DOHH2 (cell line): ENCODE data around the gene RANBP10.

Experiments
- H3F3A ChIP-seq: fragments of 200-600 bp; sonication (generic), shearing (Covaris generic); 2 replicates; pipeline ENCODE4 v1.6.0; 2016; ENCODE audit warnings: antibody characterized with exemption, mild to moderate bottlenecking; ENCODE audit not compliant: control insufficient read depth, insufficient read depth
- H3K27ac ChIP-seq: fragments of 200-600 bp; sonication (generic); 2 replicates; pipeline ENCODE4 v1.5.1; 2014; ENCODE audit warnings: low read depth, mild to moderate bottlenecking, low read length, moderate library complexity
- H3K27me3 ChIP-seq: fragments of 200-600 bp; sonication (generic); 2 replicates; pipeline ENCODE4 v1.6.1; 2014; ENCODE audit warnings: mild to moderate bottlenecking, low read length, mixed read lengths; ENCODE audit not compliant: control insufficient read depth
- H3K36me3 ChIP-seq: fragments of 200-600 bp; sonication (generic); 2 replicates; pipeline ENCODE4 v1.6.1; 2014; ENCODE audit warnings: mild to moderate bottlenecking, low read length, moderate library complexity, mixed read lengths; ENCODE audit not compliant: control insufficient read depth
- H3K4me1 ChIP-seq: fragments of 200-600 bp; sonication (generic); 2 replicates; pipeline ENCODE4 v1.6.1; 2014; ENCODE audit warnings: mild to moderate bottlenecking, low read length, mixed read lengths; ENCODE audit not compliant: control insufficient read depth
- H3K4me2 ChIP-seq: fragments of 200-600 bp; sonication (generic); 2 replicates; pipeline ENCODE4 v1.6.0; 2014; ENCODE audit warnings: mild to moderate bottlenecking, low read length, moderate library complexity
- H3K4me3 ChIP-seq: fragments of 200-600 bp; sonication (generic); 2 replicates; pipeline ENCODE4 v1.5.1; 2014; ENCODE audit warnings: mild to moderate bottlenecking, low read length, mixed read lengths
- H3K79me2 ChIP-seq: fragments of 200-600 bp; sonication (generic); 2 replicates; pipeline ENCODE4 v1.6.1; 2014; ENCODE audit warnings: mild to moderate bottlenecking, low read length, mixed read lengths; ENCODE audit not compliant: control insufficient read depth
- H3K9me2 ChIP-seq: fragments of 200-600 bp; sonication (generic); replicated peaks from 2 replicates; pipeline ENCODE4 v1.6.1; 2014; ENCODE audit warnings: mild to moderate bottlenecking, low read length, mixed read lengths; ENCODE audit not compliant: control insufficient read depth
- H3K9me3 ChIP-seq: fragments of 200-600 bp; sonication (generic); 2 replicates; pipeline ENCODE4 v1.6.1; 2014; ENCODE audit warnings: antibody characterized with exemption, low read length, mixed read lengths; ENCODE audit not compliant: control insufficient read depth, insufficient read depth
- H4K20me1 ChIP-seq: fragments of 200-600 bp; sonication (generic); 2 replicates; pipeline ENCODE4 v1.6.0; 2014; ENCODE audit warnings: low read depth, mild to moderate bottlenecking, antibody characterized with exemption, low read length, moderate library complexity; ENCODE audit not compliant: control insufficient read depth, insufficient read depth
- EZH2phosphoT487 ChIP-seq: fragments of 200-600 bp; sonication (generic); IDR thresholded peaks from 2 replicates; pipeline ENCODE4 v1.6.1; 2017; ENCODE audit warnings: borderline replicate concordance, mild to moderate bottlenecking, antibody characterized with exemption, low read length, moderate library complexity, mixed read lengths
- TF ChIP-seq, protein P1 (sequence below): fragments of 200-600 bp; sonication (generic); IDR thresholded peaks from one replicate; pipeline ENCODE4 v1.5.1; 2014; ENCODE audit warnings: antibody characterized with exemption, mild to moderate bottlenecking, low read depth, low read length; ENCODE audit not compliant: poor library complexity, severe bottlenecking

RANBP10 gene

DNA sequence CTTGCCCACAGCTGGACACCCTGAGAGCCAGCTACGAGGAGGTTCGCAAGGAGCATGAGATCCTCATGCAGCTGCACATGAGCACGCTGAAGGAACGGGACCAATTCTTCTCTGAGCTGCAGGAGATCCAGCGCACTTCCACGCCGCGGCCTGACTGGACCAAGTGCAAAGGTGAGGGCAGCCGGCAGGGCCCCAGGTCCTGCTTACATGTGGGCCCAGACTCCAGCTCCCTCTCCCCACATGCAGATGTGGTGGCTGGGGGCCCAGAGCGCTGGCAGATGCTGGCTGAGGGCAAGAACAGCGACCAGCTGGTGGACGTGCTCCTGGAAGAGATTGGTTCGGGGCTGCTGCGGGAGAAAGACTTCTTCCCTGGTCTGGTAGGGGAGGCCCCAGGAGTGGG, 19.5 kb upstream of the RANBP10 start:
- Histone ChIP-seq H3K4me3 (no peak overlapping the region), H3K4me2 (no peak overlapping the region), H3K9me2 (no peaks in the 10 kb centered on the region), H3K27me3 (no peaks in the 10 kb centered on the region), H4K20me1 (no peaks in the 10 kb centered on the region), H3K36me3 (peaks cover 21% of the 10 kb centered on the region), H3F3A (no peaks in the 10 kb centered on the region), H3K27ac (no peak overlapping the region), H3K4me1 (no peaks in the 10 kb centered on the region), H3K9me3 (no peaks in the 10 kb centered on the region), H3K79me2 (no peaks in the 10 kb centered on the region)
- no peak for TF ChIP-seq EZH2phosphoT487
- TF ChIP-seq, protein P1, sequence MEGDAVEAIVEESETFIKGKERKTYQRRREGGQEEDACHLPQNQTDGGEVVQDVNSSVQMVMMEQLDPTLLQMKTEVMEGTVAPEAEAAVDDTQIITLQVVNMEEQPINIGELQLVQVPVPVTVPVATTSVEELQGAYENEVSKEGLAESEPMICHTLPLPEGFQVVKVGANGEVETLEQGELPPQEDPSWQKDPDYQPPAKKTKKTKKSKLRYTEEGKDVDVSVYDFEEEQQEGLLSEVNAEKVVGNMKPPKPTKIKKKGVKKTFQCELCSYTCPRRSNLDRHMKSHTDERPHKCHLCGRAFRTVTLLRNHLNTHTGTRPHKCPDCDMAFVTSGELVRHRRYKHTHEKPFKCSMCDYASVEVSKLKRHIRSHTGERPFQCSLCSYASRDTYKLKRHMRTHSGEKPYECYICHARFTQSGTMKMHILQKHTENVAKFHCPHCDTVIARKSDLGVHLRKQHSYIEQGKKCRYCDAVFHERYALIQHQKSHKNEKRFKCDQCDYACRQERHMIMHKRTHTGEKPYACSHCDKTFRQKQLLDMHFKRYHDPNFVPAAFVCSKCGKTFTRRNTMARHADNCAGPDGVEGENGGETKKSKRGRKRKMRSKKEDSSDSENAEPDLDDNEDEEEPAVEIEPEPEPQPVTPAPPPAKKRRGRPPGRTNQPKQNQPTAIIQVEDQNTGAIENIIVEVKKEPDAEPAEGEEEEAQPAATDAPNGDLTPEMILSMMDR: no peak

DNA sequence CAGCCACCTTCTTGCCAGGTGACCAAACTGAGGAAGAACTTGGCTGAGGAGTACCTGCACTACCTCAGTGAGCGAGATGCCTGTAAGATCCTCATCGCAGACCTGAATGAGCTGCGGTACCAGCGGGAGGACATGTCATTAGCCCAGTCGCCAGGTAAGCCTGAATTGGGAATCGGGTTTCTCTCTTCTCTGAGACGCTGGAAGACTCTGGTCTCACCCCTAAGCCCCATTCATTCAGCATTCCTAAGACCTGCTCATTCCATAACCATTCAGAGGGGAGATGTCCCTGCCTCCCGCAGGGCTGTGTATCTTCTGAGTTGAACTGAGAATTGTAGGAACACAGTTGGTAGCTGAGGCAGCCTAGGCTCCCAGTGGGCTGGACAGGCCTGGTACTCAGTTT, 18.8 kb upstream of the RANBP10 start:
- TF ChIP-seq EZH2phosphoT487: no peak
- TF ChIP-seq, protein P1: no peak
- Histone ChIP-seq H3K9me3 (no peaks in the 10 kb centered on the region), H3F3A (no peaks in the 10 kb centered on the region), H3K79me2 (no peaks in the 10 kb centered on the region), H3K27ac (no peak overlapping the region), H3K27me3 (no peaks in the 10 kb centered on the region), H3K9me2 (no peaks in the 10 kb centered on the region), H3K36me3 (peaks cover 14% of the 10 kb centered on the region; the same call in 1 of the 2 replicates), H3K4me3 (no peak overlapping the region), H3K4me2 (no peak overlapping the region), H3K4me1 (no peaks in the 10 kb centered on the region), H4K20me1 (no peaks in the 10 kb centered on the region)

DNA sequence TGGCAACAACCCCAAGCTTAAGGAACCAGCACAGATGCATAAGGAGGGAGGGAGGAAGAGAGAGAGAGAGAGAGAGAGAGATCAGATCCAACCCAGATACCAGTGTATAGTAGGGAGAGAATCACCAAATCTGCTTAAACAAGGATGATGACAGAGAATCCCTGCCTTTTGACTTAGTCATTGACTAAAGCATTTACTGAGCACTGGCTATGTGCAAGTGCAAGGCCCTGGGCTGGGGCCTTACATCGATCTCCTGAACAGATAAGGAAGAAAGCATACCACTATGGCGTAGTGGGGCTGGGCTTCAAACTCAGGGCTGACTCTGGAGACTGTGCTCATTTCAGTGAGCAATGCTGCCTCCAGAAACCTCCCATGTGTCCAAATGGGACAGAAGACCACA, 16.2 kb upstream of the RANBP10 start:
- Histone ChIP-seq H3K36me3 (no peaks in the 10 kb centered on the region; the same call in 1 of the 2 replicates), H3F3A (no peaks in the 10 kb centered on the region), H3K27me3 (no peaks in the 10 kb centered on the region), H3K4me2 (no peak overlapping the region), H4K20me1 (no peaks in the 10 kb centered on the region), H3K4me1 (no peaks in the 10 kb centered on the region), H3K27ac (no peak overlapping the region), H3K79me2 (no peaks in the 10 kb centered on the region), H3K4me3 (no peak overlapping the region), H3K9me3 (no peaks in the 10 kb centered on the region), H3K9me2 (no peaks in the 10 kb centered on the region)
- no peak for TF ChIP-seq EZH2phosphoT487
- TF ChIP-seq, protein P1: no peak
